Coronary artery (tissue), 2 donors: ENCODE results near the gene ARGFX.

ENCODE experiments used
- DNase-seq: peaks from one replicate; pipeline ENCODE4 v3.0.0-alpha.2; 2017; ENCODE audit warnings: low spot score
- H3K27ac ChIP-seq, 2 donors: fragments of 200-600 bp; sonication (generic); one replicate each; pipeline ENCODE4 v1.5.1; 2016 to 2019
- H3K4me3 ChIP-seq: fragments of 200-600 bp; sonication (generic); 2 replicates; pipeline ENCODE4 v1.5.1; 2016; ENCODE audit warnings: mild to moderate bottlenecking, moderate library complexity
- CTCF ChIP-seq: fragments of 200-600 bp; sonication (generic); IDR thresholded peaks from one replicate; pipeline ENCODE4 v1.5.1; 2019; ENCODE audit warnings: antibody characterized with exemption

ARGFX gene

GRCh38 chr3:121601212-121601812 is 33.6 kb downstream of the ARGFX start:
- H3K4me3 ChIP-seq, result no peak overlapping the region
- H3K27ac ChIP-seq, result no peak overlapping the region
- no peak for TF ChIP-seq CTCF
- no peak for DNase-seq

- no peak for TF ChIP-seq CTCF
- no peak overlapping the region for H3K27ac ChIP-seq
Measured at GRCh38 chr3:121604759-121605158, 37.0 kb downstream of the ARGFX start.

GRCh38 chr3:121606106-121606505 is 38.4 kb downstream of the ARGFX start:
- TF ChIP-seq CTCF, result no peak
- no peak overlapping the region for H3K27ac ChIP-seq
- H3K4me3 ChIP-seq, result no peak overlapping the region
- DNase-seq, result no peak

More at GRCh38 chr3:121604759-121605158, 37.0 kb downstream of the ARGFX start:
- no peak for DNase-seq
- no peak overlapping the region for H3K4me3 ChIP-seq
